Left kidney (tissue), 2 donors: ENCODE data around the gene TRPM7. TPM values are rescaled to one million over a fixed set of nuclear protein-coding genes. Genes with fewer than 3 reads are reported as not detected.
"Not testable (repeated sequence)": the region's sequence is repeated elsewhere in the genome, so short reads cannot be mapped to it uniquely, and the experiment has no call there.

Source experiments
- DNase-seq: peaks from one replicate; pipeline ENCODE4 v3.0.0-alpha.2; 2013
- polyA plus RNA-seq: library from polyadenylated mRNA; unstranded; fragments of 120-200 nt; gene quantifications from one replicate; pipeline ENCODE4 v1.2.1, GENCODE V29; 2013; ENCODE audit not compliant: insufficient read length

The TRPM7 gene
- polyA plus RNA-seq, 1 donor, result 59.4 TPM

GRCh38 chr15:50577492-50577891 lies 109.1 kb downstream of the TRPM7 start:
- DNase-seq, result no peak

DNA sequence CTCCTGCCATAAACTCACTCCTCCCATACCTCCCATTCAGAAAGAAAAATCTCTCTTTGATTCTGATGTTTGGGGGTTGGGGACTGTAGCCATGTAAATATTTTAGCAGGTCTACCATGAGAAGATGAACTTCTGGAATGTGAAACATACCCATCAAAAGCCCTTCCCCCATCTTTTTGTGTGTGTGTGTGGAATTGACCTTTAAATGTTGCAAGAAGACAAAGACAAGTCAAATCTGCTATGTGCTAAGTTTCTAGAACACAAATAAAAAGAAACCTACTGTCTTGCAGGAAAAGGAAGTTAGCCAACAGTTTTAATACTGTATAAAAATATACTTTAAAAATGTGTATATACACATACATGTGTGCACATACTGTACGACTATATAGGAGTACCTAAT lies 110.4 kb downstream of the TRPM7 start:
- DNase-seq, result no peak

GRCh38 chr15:50573842-50574241 lies 112.8 kb downstream of the TRPM7 start:
- not testable (repeated sequence) for DNase-seq

GRCh38 chr15:50563756-50564155 lies 122.8 kb downstream of the TRPM7 start:
- no peak for DNase-seq

- no peak for DNase-seq
These were observed 123.6 kb downstream of the TRPM7 start for GRCh38 chr15:50562735-50563640.

DNA sequence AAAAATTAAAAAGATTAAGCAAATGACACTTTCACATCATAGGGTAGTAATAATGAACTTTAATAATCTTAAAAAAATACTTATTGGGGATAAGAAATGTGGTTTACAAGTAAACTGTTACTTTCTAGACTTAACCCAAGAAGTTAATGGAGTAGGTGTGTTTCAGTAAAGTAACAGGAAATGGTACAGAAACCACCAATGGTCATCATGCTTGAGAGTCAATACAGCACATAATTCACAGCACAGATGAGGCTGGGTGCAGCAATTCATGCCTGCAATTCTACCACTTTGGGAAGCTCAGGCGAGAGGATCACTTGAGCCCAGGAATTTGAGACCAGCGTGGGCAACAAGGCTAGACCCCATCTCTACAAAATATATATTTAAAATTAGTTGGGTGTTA lies 128.6 kb downstream of the TRPM7 start:
- DNase-seq, result no peak

- no peak for DNase-seq
These were observed 129.8 kb downstream of the TRPM7 start for GRCh38 chr15:50556642-50557371.

- no peak for DNase-seq
These were observed 134.4 kb downstream of the TRPM7 start for GRCh38 chr15:50552238-50552637.

GRCh38 chr15:50549326-50549725 lies 137.3 kb downstream of the TRPM7 start:
- DNase-seq, result no peak

DNA sequence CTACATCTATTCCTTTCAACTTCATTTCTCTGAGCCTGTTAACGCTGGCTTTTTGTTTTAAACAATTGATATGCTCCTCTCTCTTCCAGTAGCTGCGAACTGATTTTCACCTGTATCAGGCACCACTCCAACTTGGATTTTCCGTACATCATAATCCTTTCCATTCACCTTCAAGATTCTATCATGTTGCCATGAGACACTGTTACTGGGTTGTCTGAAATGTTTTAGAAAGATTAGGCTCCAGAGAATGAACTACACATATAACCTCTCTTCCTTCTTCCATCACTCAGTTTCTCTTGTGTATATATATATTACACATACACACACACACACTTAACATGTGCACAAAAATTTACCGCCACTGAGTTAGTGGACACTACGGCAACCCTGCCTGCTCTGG lies 140.0 kb downstream of the TRPM7 start, which contains the start of gene USP50:
USP50 (minus strand) TSS at position 101 of the 400 bp plus-strand sequence. CDS start 141 bp downstream, outside the sequence.
- no peak for DNase-seq

- no peak for DNase-seq
These were observed 142.2 kb downstream of the TRPM7 start for GRCh38 chr15:50544368-50544767.

DNA sequence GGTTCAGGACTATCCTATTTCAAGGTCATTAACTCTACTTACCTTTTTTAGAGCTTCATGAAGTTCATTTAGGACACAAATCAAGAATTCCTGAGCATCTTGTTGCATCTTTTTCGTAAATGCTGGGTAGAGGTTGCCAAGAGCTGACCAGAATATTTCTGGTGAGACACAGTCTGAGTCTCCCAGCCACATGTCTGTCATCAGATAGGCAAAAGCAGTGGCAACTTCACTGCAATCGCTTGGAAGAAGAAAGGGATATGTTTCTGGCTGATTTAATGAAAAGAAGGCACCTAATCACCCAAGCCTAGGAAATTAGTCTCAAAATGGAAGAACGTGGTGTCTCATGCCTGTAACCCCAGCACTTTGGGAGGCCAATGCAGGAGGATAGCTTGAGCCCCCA lies 143.0 kb downstream of the TRPM7 start:
- no peak for DNase-seq

GRCh38 chr15:50542887-50543210 lies 143.7 kb downstream of the TRPM7 start:
- DNase-seq, result no peak

DNA sequence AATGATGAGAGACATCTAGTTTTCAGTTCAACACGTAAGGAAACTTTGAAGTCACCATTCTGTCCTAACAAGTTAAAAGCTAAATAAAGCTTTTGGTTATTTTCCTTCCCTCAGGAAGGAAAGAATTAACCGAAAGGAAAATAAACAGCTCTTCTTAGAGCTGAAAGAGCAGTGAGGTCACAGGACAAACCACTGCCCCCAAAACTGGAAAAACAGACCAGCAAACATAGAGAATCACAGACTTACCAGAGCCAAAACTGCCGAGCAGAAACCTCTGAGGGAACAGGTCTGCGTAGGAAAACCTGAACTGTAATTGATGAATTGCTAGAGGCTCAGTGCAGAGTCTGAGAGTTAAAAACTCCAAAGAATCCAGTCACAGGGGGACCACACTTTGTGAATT lies 154.8 kb downstream of the TRPM7 start:
- no peak for DNase-seq

DNA sequence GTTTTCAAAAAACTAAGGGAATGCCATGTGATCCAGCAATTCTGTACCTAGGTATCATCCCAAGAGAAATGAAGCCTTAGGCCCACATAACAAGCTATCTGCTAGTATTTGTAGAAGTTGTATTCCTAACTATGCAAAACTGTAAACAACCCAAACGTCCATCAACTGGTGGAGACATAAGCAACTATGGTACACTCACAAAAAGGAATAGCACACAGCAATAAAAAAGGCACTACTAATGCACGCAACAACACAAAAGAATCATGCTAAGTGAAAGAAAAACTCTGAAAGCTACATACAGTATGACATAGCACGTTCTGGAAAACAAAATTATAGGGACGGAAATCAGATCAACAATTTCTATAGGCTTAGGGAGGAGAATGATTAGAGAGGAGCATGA lies 155.4 kb downstream of the TRPM7 start:
- no peak for DNase-seq

DNA sequence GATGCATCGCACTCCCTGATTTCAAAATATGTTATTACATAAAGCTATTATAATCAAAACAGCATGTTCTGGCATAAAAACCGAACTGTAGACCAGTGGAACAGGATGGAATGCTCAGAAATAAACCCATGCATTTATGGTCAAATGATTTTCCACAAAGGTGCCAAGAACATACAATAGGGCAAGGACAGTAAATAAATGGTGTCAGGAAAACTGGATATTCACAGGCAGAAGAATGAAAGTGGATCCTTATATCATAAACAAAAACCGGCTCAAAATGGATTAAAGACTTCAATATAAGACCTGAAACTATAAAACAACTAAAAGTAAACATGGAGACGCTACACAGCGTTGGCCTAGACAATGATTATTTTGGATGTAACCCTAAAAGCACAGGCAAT lies 162.7 kb downstream of the TRPM7 start:
- DNase-seq, result no peak

DNA sequence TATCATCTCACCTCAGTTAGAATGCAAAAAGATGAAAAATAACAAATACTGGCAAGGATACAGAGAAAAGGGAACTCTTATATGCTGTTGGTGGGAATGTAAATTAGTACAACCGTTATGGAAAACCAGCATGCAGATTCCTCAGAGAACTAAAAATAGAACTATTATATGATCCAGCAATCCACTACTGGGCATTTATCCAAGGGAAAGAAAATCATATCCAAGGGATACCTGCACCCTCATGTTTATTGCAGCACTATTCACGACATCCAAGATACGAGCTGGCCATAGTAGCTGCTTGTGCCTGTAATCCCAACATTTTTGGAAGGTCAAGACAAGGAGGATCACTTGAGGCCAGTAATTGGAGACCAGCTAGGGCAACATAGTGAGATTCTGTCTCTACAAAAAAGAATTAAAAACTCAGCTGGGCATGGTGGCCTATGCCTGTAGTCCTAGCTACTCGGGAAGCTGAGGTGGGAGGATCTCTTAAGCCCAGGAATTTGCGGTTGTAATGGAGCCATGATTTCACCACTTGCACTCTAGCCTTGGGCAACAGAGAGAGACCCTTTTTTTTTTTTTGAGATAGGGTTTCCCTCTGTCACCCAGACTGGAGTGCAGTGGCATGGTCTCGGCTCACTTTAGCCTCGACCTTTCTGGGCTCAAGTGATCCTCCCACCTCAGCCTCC lies 166.7 kb downstream of the TRPM7 start:
- no peak for DNase-seq

GRCh38 chr15:50513001-50513400 lies 173.6 kb downstream of the TRPM7 start:
- no peak for DNase-seq
